Breast epithelium (tissue), 3 donors: ENCODE data around the gene PRRX2.

ENCODE experiments used
- POLR2A ChIP-seq: fragments of 450-650 bp; IDR thresholded peaks from one replicate; pipeline ENCODE4 v1.6.1; 2016; ENCODE audit warnings: antibody characterized with exemption, mild to moderate bottlenecking, moderate library complexity
- POLR2AphosphoS5 ChIP-seq, 3 donors: sonication (generic); formaldehyde crosslinking; IDR thresholded peaks; one replicate each; pipeline ENCODE4 v1.6.1; 2017; ENCODE audit warnings: antibody characterized with exemption in 3 of 3

GRCh38 chr9:129712634-129713401 lies 47.4 kb downstream of the PRRX2 start:
- TF ChIP-seq POLR2A (no peak), POLR2AphosphoS5 (IDR thresholded peaks at IDR 0.05) (no peak)
